ENCODE measurements around the gene EXD3.
A peak's percentile ranks its signal among the peaks of the same experiment; 100 is the strongest.

Gene EXD3

GRCh38 chr9:137301081-137301947 is 121.6 kb downstream of the EXD3 start:
- peak; percentile 32 to 56 for DNase-seq

DNA sequence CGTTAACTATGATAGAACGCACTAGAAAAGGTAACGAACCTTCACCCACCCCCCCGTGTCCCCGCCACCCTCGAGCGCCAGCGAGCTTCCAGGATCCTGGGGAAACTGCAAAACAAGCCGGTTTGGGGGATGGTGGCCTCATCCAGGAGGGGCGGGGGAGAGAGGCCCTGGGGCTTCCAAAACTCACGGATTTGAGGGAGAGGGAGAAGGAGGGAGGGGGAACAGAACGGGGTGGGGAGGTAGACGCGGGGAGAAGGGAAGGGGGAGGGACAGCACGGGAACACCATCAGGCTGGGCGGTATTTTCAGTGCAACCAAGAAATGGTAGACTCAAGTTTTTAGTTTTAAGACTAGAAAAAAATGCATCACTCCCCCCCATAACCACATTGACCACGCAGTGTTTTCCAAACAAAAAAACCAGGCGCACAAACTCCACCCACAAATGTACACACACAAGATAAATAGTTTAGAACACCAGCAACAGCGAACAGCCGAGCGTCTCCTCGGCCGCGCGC is 122.3 kb downstream of the EXD3 start:
- peak in 1 of 2 experiments; percentile 33 for DNase-seq

DNA sequence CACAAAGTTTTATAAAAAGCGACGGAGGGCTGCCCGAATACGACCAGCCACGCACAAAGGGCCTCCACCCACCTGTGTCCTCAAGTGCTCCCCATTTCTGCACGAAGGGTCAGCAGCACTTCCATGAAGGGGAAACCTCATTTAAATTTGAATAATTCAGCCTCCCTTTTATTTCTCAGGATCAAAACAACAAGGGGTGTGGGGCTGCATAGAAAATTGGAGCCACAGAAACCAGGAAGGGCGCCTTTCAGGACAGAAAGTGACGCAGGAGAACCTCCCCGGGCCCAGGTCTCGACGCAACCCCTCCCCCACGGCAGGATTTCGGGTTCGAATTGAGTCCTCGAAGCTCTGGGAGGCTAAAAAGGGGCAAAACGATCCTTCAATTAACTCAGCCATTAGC is 123.0 kb downstream of the EXD3 start:
- no peak for DNase-seq

- DNase-seq, result no peak
Observed at GRCh38 chr9:137299203-137299565, 123.8 kb downstream of the EXD3 start.

DNA sequence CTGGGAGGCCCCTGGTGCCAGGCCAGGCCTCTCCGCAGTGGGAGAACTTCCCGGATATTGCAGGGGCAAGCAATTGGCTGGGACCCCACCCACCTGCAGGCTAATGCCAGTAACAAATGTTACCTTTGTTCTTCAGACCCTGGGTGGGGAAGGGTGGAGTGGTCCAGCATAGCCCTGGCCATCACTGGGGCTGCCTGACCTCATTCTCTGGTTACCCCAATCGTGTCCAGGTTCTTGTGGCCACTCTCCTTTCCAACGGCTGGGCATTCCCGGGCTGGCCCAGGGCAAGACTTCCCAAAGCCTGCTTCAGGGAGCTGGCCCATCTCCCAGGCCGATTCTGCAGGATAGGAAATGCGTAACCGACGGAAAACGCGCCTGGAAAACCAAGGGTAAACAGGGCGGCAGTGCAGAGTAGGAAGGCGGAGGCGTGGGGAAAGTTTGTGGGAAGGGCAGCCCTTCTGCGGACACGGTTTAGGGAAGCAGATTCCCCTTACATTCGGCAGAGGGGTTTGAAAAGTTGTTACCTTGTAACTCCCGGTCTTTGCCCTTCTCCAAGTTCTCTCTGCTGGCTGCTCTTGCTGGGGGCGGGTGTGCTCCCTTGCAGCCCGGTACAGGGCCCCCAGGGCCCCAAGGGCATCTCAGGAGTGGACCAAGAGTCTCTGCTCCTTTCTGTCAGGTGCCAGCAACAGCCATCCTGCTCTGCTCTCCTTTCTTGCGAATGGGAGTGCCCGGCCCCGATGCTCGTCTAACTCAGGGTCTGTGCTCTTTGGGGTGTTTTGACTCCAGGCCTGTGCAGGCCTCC is 124.4 kb downstream of the EXD3 start:
- DNase-seq, result no peak

DNA sequence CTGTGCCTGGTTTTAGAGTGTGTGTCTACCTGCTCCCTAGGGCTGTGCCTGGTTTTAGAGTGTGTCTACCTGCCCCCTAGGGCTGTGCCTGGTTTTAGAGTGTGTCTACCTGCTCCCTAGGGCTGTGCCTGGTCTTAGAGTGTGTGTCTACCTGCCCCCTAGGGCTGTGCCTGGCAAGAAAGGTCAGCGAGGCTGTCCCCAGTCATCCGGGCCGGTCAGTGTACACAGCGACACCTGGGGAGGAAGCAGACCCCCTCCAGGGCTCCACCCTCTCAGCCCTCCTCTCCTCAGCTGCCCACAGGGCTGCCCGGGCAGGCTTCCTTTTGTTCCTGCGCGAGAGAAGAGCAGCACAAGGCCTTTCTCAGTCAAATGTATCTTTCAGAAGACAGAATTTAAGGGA is 125.0 kb downstream of the EXD3 start:
- DNase-seq, result no peak

DNA sequence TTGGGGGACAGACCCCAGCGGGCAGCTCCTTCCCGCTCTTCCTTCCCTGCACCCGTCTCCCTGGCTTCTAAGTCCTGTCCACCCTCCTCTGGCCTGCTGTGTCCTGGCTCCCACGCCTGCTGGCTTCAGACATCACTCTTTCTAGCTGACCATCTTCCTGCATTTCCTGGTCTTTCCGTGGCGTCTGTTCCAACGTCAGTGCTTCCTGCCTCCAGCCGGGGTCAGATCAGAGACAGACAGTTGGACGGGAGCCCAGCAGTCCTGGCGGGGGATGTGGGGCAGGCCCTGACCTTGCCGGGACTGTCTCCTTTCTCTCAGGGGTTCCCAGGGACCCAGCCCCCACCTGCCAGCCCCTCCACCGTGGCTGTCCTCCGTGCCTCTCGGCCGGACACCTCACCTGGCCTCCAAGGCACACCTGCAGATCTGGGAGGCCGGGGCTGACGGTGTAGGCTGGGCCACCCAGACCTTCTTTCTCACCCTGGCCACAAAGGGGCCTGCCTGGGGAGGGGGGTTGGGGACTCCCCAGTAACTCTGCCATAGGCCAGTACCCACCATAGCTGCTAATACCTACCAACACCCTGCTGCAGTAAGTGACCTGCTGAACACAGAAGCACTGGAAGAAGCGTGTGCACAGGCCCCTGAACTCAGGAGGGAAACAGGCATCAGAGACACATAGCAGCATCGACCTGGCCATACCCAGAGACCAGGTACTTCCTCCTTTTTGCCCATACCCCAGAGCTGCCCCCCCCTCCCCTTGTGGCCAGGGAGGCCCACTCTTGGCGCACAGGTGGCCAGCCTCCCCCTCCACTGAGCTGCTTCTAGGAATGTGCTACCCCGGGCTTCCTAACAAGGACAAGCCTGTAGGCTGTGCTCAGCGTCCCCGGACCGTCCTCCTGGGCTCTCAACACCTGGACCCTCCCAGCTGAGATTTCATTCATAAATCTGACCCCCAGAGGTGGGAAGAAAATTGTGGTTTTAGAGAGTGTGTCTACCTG is 126.0 kb downstream of the EXD3 start:
- DNase-seq, result peak in 1 of 2 experiments; percentile 19

- no peak for DNase-seq
Observed at GRCh38 chr9:137295849-137296669, 126.9 kb downstream of the EXD3 start.

DNA sequence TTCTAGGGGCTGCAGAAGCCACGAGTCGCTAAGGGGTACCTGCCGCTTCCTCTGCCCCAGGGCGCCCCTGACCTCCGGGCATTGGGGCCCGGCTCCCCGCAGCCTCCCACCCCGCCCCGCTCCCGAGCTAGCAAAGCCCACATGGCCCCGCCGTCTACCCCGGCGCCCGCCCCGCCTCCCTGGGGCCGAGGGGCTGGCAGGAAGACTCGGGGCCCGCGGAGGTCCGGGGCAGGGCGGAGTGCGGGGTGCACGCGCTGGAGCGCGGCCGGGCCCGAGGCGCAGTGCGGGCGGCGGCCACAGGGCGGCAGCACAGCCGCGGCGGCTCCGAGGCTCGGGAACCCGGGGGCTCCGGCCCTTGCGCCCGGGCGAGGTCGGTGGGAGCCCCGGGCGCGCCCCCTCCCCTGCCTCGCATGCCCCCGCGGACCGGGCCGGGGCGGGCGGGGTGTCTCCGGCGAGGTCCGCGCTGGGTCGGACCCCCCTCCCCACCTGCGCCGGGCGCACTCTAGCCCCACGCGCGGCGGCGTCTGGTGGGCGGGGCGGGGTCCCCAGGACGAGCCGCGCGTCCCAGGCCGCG is 127.6 kb downstream of the EXD3 start:
- DNase-seq, result peak; percentile 12 to 34

- no peak for DNase-seq
Observed at GRCh38 chr9:137294681-137295237, 128.2 kb downstream of the EXD3 start.

- DNase-seq, result peak in 1 of 2 experiments; percentile 52
Observed at GRCh38 chr9:137294091-137294680, 128.8 kb downstream of the EXD3 start.

GRCh38 chr9:137293482-137294090 is 129.4 kb downstream of the EXD3 start:
- DNase-seq, result no peak

DNA sequence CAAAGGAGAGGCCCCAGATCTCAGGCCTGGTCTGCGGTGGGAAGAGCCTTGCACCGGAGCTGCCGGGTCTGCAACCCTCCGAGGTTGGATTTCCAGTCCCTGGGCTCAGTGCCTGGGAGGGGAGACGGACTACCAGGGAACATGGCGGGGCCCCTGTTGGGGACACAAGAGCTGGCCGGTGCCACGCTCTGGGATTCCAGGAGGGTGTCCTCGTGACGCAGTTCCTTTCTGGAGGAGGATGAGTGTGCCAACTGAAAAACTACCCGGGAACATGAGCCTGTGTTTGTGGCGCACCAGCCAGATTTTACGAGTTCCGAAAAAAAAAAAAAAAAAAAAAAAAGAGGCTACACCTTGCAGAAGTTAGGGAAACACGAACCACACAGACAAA is 129.9 kb downstream of the EXD3 start:
- no peak for DNase-seq

DNA sequence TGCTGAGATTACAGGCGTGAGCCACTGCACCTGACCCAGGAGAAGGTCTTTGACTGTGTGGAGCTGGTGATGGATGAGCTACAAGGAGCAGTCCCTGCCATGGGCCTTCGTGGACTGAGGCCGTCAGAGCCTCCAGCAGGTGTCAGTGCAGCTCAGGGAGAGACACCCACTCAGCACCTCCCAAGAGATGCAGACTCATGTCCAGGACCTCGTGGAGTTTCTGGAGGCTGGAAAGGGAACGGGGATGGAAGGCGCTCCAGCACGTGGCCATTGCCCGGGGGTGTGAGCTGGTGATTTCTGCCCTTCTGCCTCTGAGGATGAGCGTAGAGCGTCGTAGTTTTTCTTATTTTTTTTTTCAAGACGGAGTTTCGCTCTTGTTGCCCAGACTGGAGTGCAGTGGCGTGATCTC is 136.0 kb downstream of the EXD3 start:
- DNase-seq, result peak; percentile 45 to 58

GRCh38 chr9:137281345-137282116 is 141.4 kb downstream of the EXD3 start:
- DNase-seq, result no peak

- no peak for DNase-seq
Observed at GRCh38 chr9:137280474-137281344, 142.3 kb downstream of the EXD3 start.

DNA sequence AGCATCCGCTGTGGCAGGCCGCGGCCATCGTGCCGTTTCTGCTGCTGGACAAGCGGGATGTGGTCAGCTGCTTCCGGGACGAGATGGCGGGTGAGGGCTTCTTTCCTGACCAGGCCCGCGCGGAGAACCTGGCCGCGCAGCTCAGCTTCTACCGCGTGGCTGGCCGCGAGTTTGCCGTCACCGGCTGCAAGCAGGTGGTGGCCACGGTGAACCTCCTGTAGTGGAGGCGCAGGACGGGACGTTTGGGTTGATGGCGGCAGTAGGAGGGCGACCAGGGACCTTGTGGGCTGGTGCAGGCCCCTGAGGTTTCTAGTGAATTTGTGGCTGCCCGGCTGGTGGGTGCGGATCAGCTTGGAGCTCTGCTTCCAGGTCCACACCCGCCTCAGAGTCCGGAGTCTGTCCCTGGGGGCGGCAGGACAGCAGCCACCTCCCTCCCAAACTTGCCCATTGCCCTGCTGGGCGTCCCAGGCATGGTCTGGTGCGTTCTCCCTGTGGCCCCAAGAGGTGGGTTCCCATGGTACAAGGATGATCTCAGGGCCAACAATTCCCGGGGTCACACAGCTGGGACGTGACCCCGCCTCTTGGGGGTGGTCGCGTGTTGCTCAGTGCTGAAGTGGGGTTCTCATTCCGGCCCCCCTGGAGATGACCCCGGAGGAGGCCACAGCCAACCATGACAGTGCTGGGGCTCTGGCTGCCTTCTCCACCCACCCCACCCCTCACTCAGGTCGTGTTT is 143.1 kb downstream of the EXD3 start:
- no peak for DNase-seq
